HEK293 (cell line): Measurements from ENCODE around the gene KCNK3.
A peak's percentile ranks its signal among the peaks of the same experiment; 100 is the strongest.

Experiments used
- CTCF ChIA-PET: fragments of 350-600 bp; formaldehyde crosslinking; extraction: SDS; loops from one replicate; lab custom pipeline; 2021; ENCODE audit warnings: antibody characterized with exemption; lab: Yijun Ruan, JAX
- POLR2A ChIA-PET: fragments of 300-600 bp; formaldehyde crosslinking; extraction: SDS; loops from one replicate; lab custom pipeline; 2020; ENCODE audit warnings: antibody characterized with exemption, inconsistent platforms; lab: Yijun Ruan, JAX
- H3K27ac ChIP-seq: fragments of 200-500 bp; sonication (Bioruptor generic); 2 replicates; pipeline ENCODE4 v1.5.1; 2014; ENCODE audit warnings: low read depth, low read length, control low read depth, inconsistent platforms; ENCODE audit errors: extremely low read depth
- H3K36me3 ChIP-seq, 2 experiments: fragments of 200-500 bp in 1 of 2; sonication (Bioruptor generic) in 1 of 2; 1 replicate in 1 of 2; 2 replicates in 1 of 2; pipeline ENCODE4 v1.5.1; 2014 to 2017; ENCODE audit warnings: inconsistent platforms in 2 of 2, low read length in 2 of 2; ENCODE audit not compliant: control insufficient read depth in 2 of 2, insufficient read depth in 1 of 2
- H3K4me1 ChIP-seq: fragments of 200-500 bp; sonication (Bioruptor generic); 2 replicates; pipeline ENCODE4 v1.5.1; 2014; ENCODE audit warnings: mild to moderate bottlenecking, low read length, inconsistent platforms; ENCODE audit not compliant: control insufficient read depth, insufficient read depth
- H3K4me3 ChIP-seq: 2 replicates; pipeline ENCODE4 v1.5.1; 2011; ENCODE audit warnings: low read depth, mild to moderate bottlenecking, control low read depth, low read length, moderate library complexity
- H3K9me3 ChIP-seq: fragments of 200-500 bp; sonication (Bioruptor generic); 2 replicates; pipeline ENCODE4 v1.5.1; 2014; ENCODE audit warnings: low read depth, low read length, inconsistent platforms; ENCODE audit not compliant: control insufficient read depth, insufficient read depth
- HOXD13 ChIP-seq: sonication (generic); formaldehyde crosslinking; IDR thresholded peaks from 2 replicates; pipeline ENCODE4 v1.8.0; 2022; ENCODE audit warnings: missing genetic modification reagents, borderline replicate concordance
- KLF10 ChIP-seq: fragments of 450-650 bp; IDR thresholded peaks from 2 replicates; pipeline ENCODE4 v1.5.1; 2018; ENCODE audit warnings: missing biosample characterization, mild to moderate bottlenecking, missing genetic modification characterization
- KLF7 ChIP-seq: fragments of 450-650 bp; formaldehyde crosslinking; IDR thresholded peaks from 2 replicates; pipeline ENCODE4 v1.5.1; 2016; ENCODE audit warnings: missing biosample characterization, missing genetic modification characterization, borderline replicate concordance
- KLF8 ChIP-seq: fragments of 450-650 bp; formaldehyde crosslinking; IDR thresholded peaks from 2 replicates; pipeline ENCODE4 v1.5.1; 2016; ENCODE audit warnings: missing biosample characterization, missing genetic modification characterization
- MYNN ChIP-seq: fragments of 450-650 bp; formaldehyde crosslinking; IDR thresholded peaks from 2 replicates; pipeline ENCODE4 v1.5.1; 2016; ENCODE audit warnings: missing biosample characterization, missing genetic modification characterization, borderline replicate concordance
- PRDM10 ChIP-seq: fragments of 450-650 bp; formaldehyde crosslinking; IDR thresholded peaks from 2 replicates; pipeline ENCODE4 v1.5.1; 2016; ENCODE audit warnings: missing biosample characterization, missing genetic modification characterization
- SETDB1 ChIP-seq: IDR thresholded peaks from one replicate; pipeline ENCODE4 v1.6.1; 2017; ENCODE audit warnings: mild to moderate bottlenecking, low read length, moderate library complexity, mixed read lengths; ENCODE audit not compliant: insufficient read length
- TRIM28 ChIP-seq: IDR thresholded peaks from 2 replicates; pipeline ENCODE4 v1.6.1; 2011; ENCODE audit warnings: low read length, control low read depth, borderline replicate concordance
- ZBTB17 ChIP-seq: fragments of 450-650 bp; formaldehyde crosslinking; IDR thresholded peaks from 2 replicates; pipeline ENCODE4 v1.5.1; 2016; ENCODE audit warnings: missing biosample characterization, missing genetic modification characterization
- ZBTB6 ChIP-seq: fragments of 450-650 bp; formaldehyde crosslinking; IDR thresholded peaks from 2 replicates; pipeline ENCODE4 v1.5.1; 2017; ENCODE audit warnings: missing biosample characterization, missing genetic modification characterization
- ZBTB7A ChIP-seq: fragments of 450-650 bp; formaldehyde crosslinking; IDR thresholded peaks from 2 replicates; pipeline ENCODE4 v1.5.1; 2016; ENCODE audit warnings: low read depth, missing biosample characterization, missing genetic modification characterization
- ZBTB8A ChIP-seq: fragments of 450-650 bp; formaldehyde crosslinking; IDR thresholded peaks from 2 replicates; pipeline ENCODE4 v1.5.1; 2016; ENCODE audit warnings: missing biosample characterization, missing genetic modification characterization
- ZFP69B ChIP-seq: fragments of 450-650 bp; formaldehyde crosslinking; IDR thresholded peaks from 2 replicates; pipeline ENCODE4 v1.5.1; 2016; ENCODE audit warnings: missing biosample characterization, missing genetic modification characterization
- ZNF214 ChIP-seq: fragments of 450-650 bp; formaldehyde crosslinking; IDR thresholded peaks from 2 replicates; pipeline ENCODE4 v1.5.1; 2017; ENCODE audit warnings: missing biosample characterization, mild to moderate bottlenecking, missing genetic modification characterization, borderline replicate concordance
- ZNF24 ChIP-seq: fragments of 450-650 bp; formaldehyde crosslinking; IDR thresholded peaks from 2 replicates; pipeline ENCODE4 v1.5.1; 2016; ENCODE audit warnings: missing biosample characterization, missing genetic modification characterization
- ZNF266 ChIP-seq: fragments of 450-650 bp; formaldehyde crosslinking; IDR thresholded peaks from 2 replicates; pipeline ENCODE4 v1.5.1; 2016; ENCODE audit warnings: missing biosample characterization, missing genetic modification characterization, low read depth
- ZNF350 ChIP-seq: fragments of 450-650 bp; formaldehyde crosslinking; IDR thresholded peaks from 2 replicates; pipeline ENCODE4 v1.5.0; 2017; ENCODE audit warnings: missing biosample characterization, mild to moderate bottlenecking, missing genetic modification characterization
- ZNF37A ChIP-seq: fragments of 450-650 bp; IDR thresholded peaks from 2 replicates; pipeline ENCODE4 v1.5.1; 2018; ENCODE audit warnings: missing biosample characterization, missing genetic modification characterization
- ZNF501 ChIP-seq: fragments of 450-650 bp; formaldehyde crosslinking; IDR thresholded peaks from 2 replicates; pipeline ENCODE4 v1.5.1; 2016; ENCODE audit warnings: missing biosample characterization, missing genetic modification characterization
- ZNF514 ChIP-seq: fragments of 450-650 bp; formaldehyde crosslinking; IDR thresholded peaks from 2 replicates; pipeline ENCODE4 v1.5.1; 2016; ENCODE audit warnings: missing biosample characterization, missing genetic modification characterization
- ZNF544 ChIP-seq: fragments of 450-650 bp; formaldehyde crosslinking; IDR thresholded peaks from 2 replicates; pipeline ENCODE4 v1.5.0; 2017; ENCODE audit warnings: missing biosample characterization, missing genetic modification characterization
- ZNF645 ChIP-seq: fragments of 450-650 bp; formaldehyde crosslinking; IDR thresholded peaks from 2 replicates; pipeline ENCODE4; 2016; ENCODE audit warnings: missing biosample characterization, missing genetic modification characterization
- ZNF654 ChIP-seq: fragments of 450-650 bp; formaldehyde crosslinking; IDR thresholded peaks from 2 replicates; pipeline ENCODE4 v1.5.1; 2016; ENCODE audit warnings: low read depth, missing biosample characterization, missing genetic modification characterization
- ZNF792 ChIP-seq: fragments of 450-650 bp; formaldehyde crosslinking; IDR thresholded peaks from 2 replicates; pipeline ENCODE4 v1.5.1; 2016; ENCODE audit warnings: missing biosample characterization, missing genetic modification characterization
- ZSCAN4 ChIP-seq: fragments of 450-650 bp; formaldehyde crosslinking; IDR thresholded peaks from 2 replicates; pipeline ENCODE4 v1.5.1; 2017; ENCODE audit warnings: missing biosample characterization, missing genetic modification characterization
- ZSCAN5A ChIP-seq: fragments of 450-650 bp; formaldehyde crosslinking; IDR thresholded peaks from 2 replicates; pipeline ENCODE4 v1.5.1; 2016; ENCODE audit warnings: missing biosample characterization, missing genetic modification characterization
- ZXDB ChIP-seq: fragments of 450-650 bp; formaldehyde crosslinking; IDR thresholded peaks from 2 replicates; pipeline ENCODE4 v1.5.1; 2016; ENCODE audit warnings: missing biosample characterization, missing genetic modification characterization
- TF ChIP-seq, protein P1 (sequence below): fragments of 450-650 bp; IDR thresholded peaks from 2 replicates; pipeline ENCODE4 v1.5.1; 2018; ENCODE audit warnings: missing biosample characterization, mild to moderate bottlenecking, missing genetic modification characterization

Gene KCNK3

DNA sequence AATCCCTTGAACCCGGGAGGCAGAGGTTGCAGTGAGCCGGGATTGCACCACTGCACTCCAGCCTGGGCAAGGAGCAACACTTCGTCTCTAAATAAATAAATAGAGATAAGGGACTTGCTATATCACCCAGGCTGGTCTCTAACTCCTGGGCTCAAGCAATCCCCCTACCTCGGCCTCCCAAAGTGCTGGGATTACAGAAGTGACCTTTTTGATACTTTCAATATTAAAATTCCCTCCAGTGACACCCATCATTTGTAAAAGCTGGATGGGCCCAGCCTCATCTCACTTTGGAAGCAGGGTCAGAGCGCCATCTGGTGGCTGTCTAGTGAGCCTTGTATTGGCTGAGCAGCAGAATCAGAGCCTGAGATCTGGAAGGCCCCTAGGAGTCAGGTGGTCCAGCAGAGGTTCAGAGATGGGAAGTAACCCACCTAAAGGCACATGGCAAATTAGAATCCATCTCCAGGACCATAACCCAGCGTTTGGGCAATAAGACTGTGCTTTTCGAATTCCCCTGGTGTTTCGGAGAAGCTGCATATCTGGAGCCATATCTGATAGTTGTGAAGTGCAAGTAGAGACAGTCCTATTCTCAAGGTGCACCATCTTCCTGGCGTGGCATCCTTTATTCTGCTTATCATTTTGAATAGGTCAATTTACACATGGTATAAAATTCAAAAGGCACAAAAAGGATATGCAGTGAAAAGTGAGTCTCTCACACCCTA is 53.2 kb downstream of the KCNK3 start:
- H3K27ac ChIP-seq: no peak overlapping the region
- no peaks in the 10 kb centered on the region for H3K36me3 ChIP-seq
- POLR2A ChIA-PET: no interaction called here
- H3K4me1 ChIP-seq: no peaks in the 10 kb centered on the region
- no peak overlapping the region for H3K4me3 ChIP-seq
- H3K9me3 ChIP-seq: no peaks in the 10 kb centered on the region
- CTCF ChIA-PET: interaction anchor here (0.5 to 7.7 kb wide), 38 partner anchors 8 to 594 kb away, joined by 3 to 198 read pairs (median 4); partner anchors contain the start of gene KCNK3
- no peak for TF ChIP-seq ZNF544
- TF ChIP-seq TRIM28: no peak
- no peak for TF ChIP-seq ZBTB6 (tag by site-specific recombination)
- no peak for TF ChIP-seq KLF10 (tag by site-specific recombination)
- TF ChIP-seq, protein P1, sequence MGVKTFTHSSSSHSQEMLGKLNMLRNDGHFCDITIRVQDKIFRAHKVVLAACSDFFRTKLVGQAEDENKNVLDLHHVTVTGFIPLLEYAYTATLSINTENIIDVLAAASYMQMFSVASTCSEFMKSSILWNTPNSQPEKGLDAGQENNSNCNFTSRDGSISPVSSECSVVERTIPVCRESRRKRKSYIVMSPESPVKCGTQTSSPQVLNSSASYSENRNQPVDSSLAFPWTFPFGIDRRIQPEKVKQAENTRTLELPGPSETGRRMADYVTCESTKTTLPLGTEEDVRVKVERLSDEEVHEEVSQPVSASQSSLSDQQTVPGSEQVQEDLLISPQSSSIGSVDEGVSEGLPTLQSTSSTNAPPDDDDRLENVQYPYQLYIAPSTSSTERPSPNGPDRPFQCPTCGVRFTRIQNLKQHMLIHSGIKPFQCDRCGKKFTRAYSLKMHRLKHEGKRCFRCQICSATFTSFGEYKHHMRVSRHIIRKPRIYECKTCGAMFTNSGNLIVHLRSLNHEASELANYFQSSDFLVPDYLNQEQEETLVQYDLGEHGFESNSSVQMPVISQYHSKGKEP (tag by site-specific recombination): no peak
- TF ChIP-seq ZNF792 (tag by site-specific recombination): no peak
- peak; percentile 41; the same call in 1 of the 2 replicates for TF ChIP-seq ZBTB17
- no peak for TF ChIP-seq KLF7 (tag by site-specific recombination)
- TF ChIP-seq ZSCAN5A: no peak
- TF ChIP-seq ZNF645 (tag by site-specific recombination): no peak
- TF ChIP-seq ZNF514: no peak
- TF ChIP-seq ZNF214: no peak
- no peak for TF ChIP-seq ZSCAN4 (tag by site-specific recombination)
- TF ChIP-seq PRDM10 (tag by site-specific recombination): peak; percentile 97
- TF ChIP-seq ZNF24 (tag by site-specific recombination): no peak
- no peak for TF ChIP-seq ZNF37A (tag by site-specific recombination)
- no peak for TF ChIP-seq MYNN (tag by site-specific recombination)
- TF ChIP-seq ZFP69B (tag by site-specific recombination): peak; percentile 75
- TF ChIP-seq ZNF266 (tag by site-specific recombination): no peak
- no peak for TF ChIP-seq HOXD13 (CRISPR knock-in tag)
- TF ChIP-seq ZNF350: no peak
- no peak for TF ChIP-seq ZBTB8A (tag by site-specific recombination)
- TF ChIP-seq SETDB1: no peak
- TF ChIP-seq ZBTB7A (tag by site-specific recombination): no peak
- no peak for TF ChIP-seq ZXDB (tag by site-specific recombination)
- TF ChIP-seq ZNF501 (tag by site-specific recombination): no peak
- TF ChIP-seq KLF8 (tag by site-specific recombination): no peak
- peak; percentile 79 for TF ChIP-seq ZNF654 (tag by site-specific recombination)
